ENCODE results near the gene RYR2. TPM values are rescaled to one million over a fixed set of nuclear protein-coding genes. Genes with fewer than 3 reads are reported as not detected.

RYR2 gene
- total RNA-seq, 1 donor from 2014 or later = 4.8 TPM

DNA sequence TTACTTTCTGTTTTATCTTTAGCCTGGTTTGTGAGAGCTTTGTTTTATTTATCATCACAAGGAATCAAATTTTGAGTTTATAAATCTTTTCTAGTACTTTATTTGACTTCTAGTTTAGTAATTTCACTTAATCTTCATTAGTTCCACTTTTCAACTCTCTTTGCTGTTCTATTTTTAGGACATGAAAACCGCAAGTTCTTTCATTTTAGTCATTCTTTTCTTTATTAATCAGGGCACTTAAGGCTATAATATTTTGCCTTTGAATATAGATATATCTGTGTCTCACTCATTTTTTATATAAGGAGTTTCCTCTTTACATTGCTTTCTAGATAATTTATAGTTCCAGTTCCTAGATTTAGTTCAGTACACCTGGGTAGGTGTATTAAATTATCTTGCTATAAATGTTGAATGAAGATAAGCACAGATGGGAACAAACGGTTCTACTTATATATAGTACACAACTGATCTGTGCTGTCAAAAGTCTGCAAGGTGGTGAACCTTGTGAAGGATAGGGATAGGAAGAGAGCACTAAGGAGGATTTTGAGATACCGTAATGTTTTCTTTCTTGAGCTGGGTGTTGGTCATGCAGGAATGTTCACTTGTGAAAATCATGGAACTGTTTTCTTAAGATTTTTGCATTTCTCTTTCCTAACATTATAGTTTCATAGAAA lies 402.3 kb downstream of the RYR2 start:
- Histone ChIP-seq H3K4me3 (no peak overlapping the region), H3K27ac (no peak overlapping the region), H3K4me1 (peaks cover 7% of the 10 kb centered on the region), H3K27me3 (ENCODE audit: low read depth) (no peaks in the 10 kb centered on the region), H3K9me3 (no peaks in the 10 kb centered on the region), H3K36me3 (no peaks in the 10 kb centered on the region)
- intact Hi-C loops (cut with DNase I) = no loop called here
- DNase-seq (no peak), ATAC-seq (no peak)
- TF ChIP-seq, protein P1, sequence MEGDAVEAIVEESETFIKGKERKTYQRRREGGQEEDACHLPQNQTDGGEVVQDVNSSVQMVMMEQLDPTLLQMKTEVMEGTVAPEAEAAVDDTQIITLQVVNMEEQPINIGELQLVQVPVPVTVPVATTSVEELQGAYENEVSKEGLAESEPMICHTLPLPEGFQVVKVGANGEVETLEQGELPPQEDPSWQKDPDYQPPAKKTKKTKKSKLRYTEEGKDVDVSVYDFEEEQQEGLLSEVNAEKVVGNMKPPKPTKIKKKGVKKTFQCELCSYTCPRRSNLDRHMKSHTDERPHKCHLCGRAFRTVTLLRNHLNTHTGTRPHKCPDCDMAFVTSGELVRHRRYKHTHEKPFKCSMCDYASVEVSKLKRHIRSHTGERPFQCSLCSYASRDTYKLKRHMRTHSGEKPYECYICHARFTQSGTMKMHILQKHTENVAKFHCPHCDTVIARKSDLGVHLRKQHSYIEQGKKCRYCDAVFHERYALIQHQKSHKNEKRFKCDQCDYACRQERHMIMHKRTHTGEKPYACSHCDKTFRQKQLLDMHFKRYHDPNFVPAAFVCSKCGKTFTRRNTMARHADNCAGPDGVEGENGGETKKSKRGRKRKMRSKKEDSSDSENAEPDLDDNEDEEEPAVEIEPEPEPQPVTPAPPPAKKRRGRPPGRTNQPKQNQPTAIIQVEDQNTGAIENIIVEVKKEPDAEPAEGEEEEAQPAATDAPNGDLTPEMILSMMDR (IDR thresholded peaks at IDR 0.05) = no peak

DNA sequence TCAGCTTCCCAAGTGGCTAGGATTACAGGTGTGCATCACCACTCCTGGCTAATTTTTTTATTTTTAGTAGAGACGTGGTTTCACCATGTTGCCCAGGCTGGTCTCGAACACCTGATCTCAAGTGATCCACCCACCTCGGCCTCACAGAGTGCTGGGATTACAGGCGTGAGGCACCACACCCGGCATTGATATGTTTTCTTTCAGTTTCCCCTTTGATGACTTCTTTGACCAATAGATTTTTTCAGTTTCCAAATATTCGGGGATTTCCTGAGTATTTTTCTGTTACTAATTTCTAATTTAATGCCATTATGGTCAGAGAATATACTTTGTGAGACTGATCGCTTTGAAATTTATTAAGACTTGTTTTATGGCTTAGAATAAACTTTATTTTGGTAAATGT lies 406.1 kb downstream of the RYR2 start:
- intact Hi-C loops (cut with DNase I) = no loop called here
- TF ChIP-seq, protein P1 (IDR thresholded peaks at IDR 0.05) = no peak
- H3K36me3 ChIP-seq = no peaks in the 10 kb centered on the region
- no peak overlapping the region for H3K4me3 ChIP-seq
- no peaks in the 10 kb centered on the region for H3K27me3 ChIP-seq (ENCODE audit: low read depth)
- ATAC-seq (no peak), DNase-seq (no peak)
- H3K27ac ChIP-seq = no peak overlapping the region
- H3K9me3 ChIP-seq = no peaks in the 10 kb centered on the region
- peaks cover 7% of the 10 kb centered on the region for H3K4me1 ChIP-seq

DNA sequence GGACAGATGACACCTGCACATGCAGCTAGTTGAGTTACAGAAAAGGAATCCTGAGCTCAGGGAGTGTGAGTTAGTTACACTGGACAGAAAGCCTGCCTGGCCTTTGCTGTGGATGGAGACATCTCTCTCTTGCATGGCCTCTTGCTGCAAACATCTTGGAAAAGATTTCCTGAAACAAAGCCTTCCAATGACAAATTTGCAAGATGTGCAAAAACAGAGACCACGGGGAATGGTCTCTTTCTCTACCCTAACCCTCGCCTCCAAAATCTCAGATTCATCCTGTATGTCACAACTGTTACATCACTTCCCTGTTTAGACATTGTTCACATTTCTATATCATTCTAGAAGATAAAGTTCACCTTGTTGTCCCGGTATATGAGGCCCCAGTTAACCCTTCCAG lies 415.6 kb downstream of the RYR2 start:
- DNase-seq (no peak), ATAC-seq (no peak)
- TF ChIP-seq, protein P1 (IDR thresholded peaks at IDR 0.05) = no peak
- H3K4me3 ChIP-seq = no peak overlapping the region
- H3K27ac ChIP-seq = no peak overlapping the region
- intact Hi-C loops (cut with DNase I) = no loop called here
- no peaks in the 10 kb centered on the region for H3K9me3 ChIP-seq
- no peaks in the 10 kb centered on the region for H3K36me3 ChIP-seq
- H3K27me3 ChIP-seq (ENCODE audit: low read depth) = no peaks in the 10 kb centered on the region
- H3K4me1 ChIP-seq = no peaks in the 10 kb centered on the region

GRCh38 chr1:237467320-237467719 lies 425.3 kb downstream of the RYR2 start:
- no peak overlapping the region for H3K27ac ChIP-seq
- no peaks in the 10 kb centered on the region for H3K4me1 ChIP-seq
- TF ChIP-seq, protein P1 (IDR thresholded peaks at IDR 0.05) = no peak
- intact Hi-C loops (cut with DNase I) = no loop called here
- no peaks in the 10 kb centered on the region for H3K9me3 ChIP-seq
- no peak overlapping the region for H3K4me3 ChIP-seq
- DNase-seq (no peak), ATAC-seq (no peak)
- H3K27me3 ChIP-seq (ENCODE audit: low read depth) = no peaks in the 10 kb centered on the region
- no peaks in the 10 kb centered on the region for H3K36me3 ChIP-seq

- TF ChIP-seq, protein P1 (IDR thresholded peaks at IDR 0.05) = no peak
- Histone ChIP-seq H3K36me3 (no peaks in the 10 kb centered on the region), H3K4me1 (no peaks in the 10 kb centered on the region), H3K27me3 (ENCODE audit: low read depth) (no peaks in the 10 kb centered on the region), H3K27ac (no peak overlapping the region), H3K4me3 (no peak overlapping the region), H3K9me3 (no peaks in the 10 kb centered on the region)
- intact Hi-C loops (cut with DNase I) = no loop called here
- no peak for DNase-seq
- ATAC-seq = no peak
Observed at GRCh38 chr1:237470712-237471338, 428.8 kb downstream of the RYR2 start.

Data from lower lobe of right lung (tissue), 2 donors.